ENCODE results near the gene CDH13.

Gene CDH13

GRCh38 chr16:83706394-83706793 is 1079.6 kb downstream of the CDH13 start:
- H3K4me3 ChIP-seq (ENCODE audit: low read length), result no peak overlapping the region
- TF ChIP-seq ZNF274 (IDR thresholded peaks at IDR 0.05; ENCODE audit: low read depth, low read length), result no peak

GRCh38 chr16:83711069-83711468 is 1084.3 kb downstream of the CDH13 start:
- no peak for TF ChIP-seq ZNF274 (IDR thresholded peaks at IDR 0.05; ENCODE audit: low read depth, low read length)
- H3K4me3 ChIP-seq (ENCODE audit: low read length), result no peak overlapping the region

GRCh38 chr16:83713597-83713996 is 1086.8 kb downstream of the CDH13 start:
- no peak overlapping the region for H3K4me3 ChIP-seq (ENCODE audit: low read length)
- no peak for TF ChIP-seq ZNF274 (IDR thresholded peaks at IDR 0.05; ENCODE audit: low read depth, low read length)

DNA sequence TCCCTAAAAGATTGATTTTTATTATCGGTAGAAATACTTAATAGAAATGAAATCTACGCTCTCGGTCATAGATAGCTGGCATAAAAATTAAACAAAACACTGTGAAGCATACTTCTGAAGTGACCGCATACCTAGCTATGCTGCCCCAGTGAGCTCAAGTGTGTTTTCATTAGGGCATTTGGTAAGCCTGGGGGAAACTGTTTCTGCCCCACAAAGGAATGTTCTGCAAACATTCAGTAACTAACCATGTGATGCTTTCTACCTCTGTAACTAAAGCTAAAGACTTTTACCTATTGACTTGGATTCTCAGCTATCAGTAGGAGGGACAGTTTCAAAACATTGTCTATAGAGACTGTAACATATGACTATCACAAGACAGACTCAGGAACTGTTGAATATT is 1087.5 kb downstream of the CDH13 start:
- no peak overlapping the region for H3K4me3 ChIP-seq (ENCODE audit: low read length)

DNA sequence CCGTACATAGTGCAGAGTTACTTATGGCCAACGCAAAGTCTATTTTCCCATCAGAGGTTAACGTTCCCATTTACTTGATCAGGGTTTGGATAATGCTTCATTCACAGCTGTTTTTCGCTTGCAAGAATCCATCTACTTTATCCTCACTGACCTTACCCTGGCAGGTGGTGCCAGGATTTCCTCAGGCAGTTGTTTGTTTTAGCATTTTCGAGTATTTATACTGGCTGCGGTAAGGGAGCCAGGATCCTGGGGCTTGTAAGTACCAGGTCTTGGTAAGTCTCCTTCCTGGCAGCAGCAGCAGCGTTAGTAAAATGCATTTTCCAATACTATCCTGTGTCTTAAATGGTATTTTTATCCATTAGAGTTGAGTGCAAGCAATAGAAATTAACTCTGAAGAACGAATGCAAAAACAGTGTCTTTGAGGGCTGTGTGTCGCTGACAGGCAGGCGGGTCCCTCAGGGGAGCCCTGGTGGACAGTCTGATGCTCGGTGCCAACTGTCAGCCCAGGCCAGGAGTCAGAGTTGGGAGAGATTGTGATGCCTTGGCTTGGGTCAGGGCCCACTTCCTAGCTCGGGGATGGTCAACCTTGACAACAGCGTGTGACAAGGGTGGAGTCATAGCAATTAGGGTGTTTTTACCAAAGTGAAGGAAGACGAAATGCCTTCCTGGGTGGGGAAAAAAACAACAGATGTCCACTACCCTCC is 1088.6 kb downstream of the CDH13 start:
- H3K4me3 ChIP-seq (ENCODE audit: low read length), result no peak overlapping the region
- no peak for TF ChIP-seq ZNF274 (IDR thresholded peaks at IDR 0.05; ENCODE audit: low read depth, low read length)

More for the DNA sequence above, 1087.5 kb downstream of the CDH13 start:
- no peak for TF ChIP-seq ZNF274 (IDR thresholded peaks at IDR 0.05; ENCODE audit: low read depth, low read length)

- no peak for TF ChIP-seq ZNF274 (IDR thresholded peaks at IDR 0.05; ENCODE audit: low read depth, low read length)
- H3K4me3 ChIP-seq (ENCODE audit: low read length), result no peak overlapping the region
These were observed 1090.5 kb downstream of the CDH13 start for GRCh38 chr16:83717308-83717707.

GRCh38 chr16:83717814-83718213 is 1091.0 kb downstream of the CDH13 start:
- no peak for TF ChIP-seq ZNF274 (IDR thresholded peaks at IDR 0.05; ENCODE audit: low read depth, low read length)

GRCh38 chr16:83720213-83720612 is 1093.4 kb downstream of the CDH13 start:
- no peak overlapping the region for H3K4me3 ChIP-seq (ENCODE audit: low read length)
- TF ChIP-seq ZNF274 (IDR thresholded peaks at IDR 0.05; ENCODE audit: low read depth, low read length), result no peak

More at GRCh38 chr16:83717814-83718213, 1091.0 kb downstream of the CDH13 start:
- no peak overlapping the region for H3K4me3 ChIP-seq (ENCODE audit: low read length)

GRCh38 chr16:83720981-83721380 is 1094.2 kb downstream of the CDH13 start:
- TF ChIP-seq ZNF274 (IDR thresholded peaks at IDR 0.05; ENCODE audit: low read depth, low read length), result no peak
- no peak overlapping the region for H3K4me3 ChIP-seq (ENCODE audit: low read length)

GRCh38 chr16:83721676-83722075 is 1094.9 kb downstream of the CDH13 start:
- TF ChIP-seq ZNF274 (IDR thresholded peaks at IDR 0.05; ENCODE audit: low read depth, low read length), result no peak
- no peak overlapping the region for H3K4me3 ChIP-seq (ENCODE audit: low read length)

GRCh38 chr16:83722456-83723183 is 1095.9 kb downstream of the CDH13 start:
- no peak overlapping the region for H3K4me3 ChIP-seq (ENCODE audit: low read length)
- no peak for TF ChIP-seq ZNF274 (IDR thresholded peaks at IDR 0.05; ENCODE audit: low read depth, low read length)

- no peak for TF ChIP-seq ZNF274 (IDR thresholded peaks at IDR 0.05; ENCODE audit: low read depth, low read length)
These were observed 1096.5 kb downstream of the CDH13 start for GRCh38 chr16:83723244-83723643.

DNA sequence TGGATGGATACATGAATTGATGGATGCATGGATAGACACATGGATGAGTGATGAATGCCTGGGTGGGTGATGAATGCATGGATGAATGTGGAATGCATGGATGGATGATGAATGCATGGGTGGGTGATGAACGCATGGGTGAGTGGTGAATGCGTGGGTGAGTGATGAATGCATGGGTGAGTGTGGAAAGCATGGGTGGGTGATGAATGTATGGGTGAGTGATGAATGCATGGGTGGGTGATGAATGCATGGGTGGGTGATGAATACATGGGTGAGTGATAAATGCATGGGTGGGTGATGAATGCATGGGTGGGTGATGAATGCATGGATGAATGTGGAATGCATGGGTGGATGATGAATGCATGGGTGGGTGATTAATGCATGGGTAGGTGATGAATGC is 1097.1 kb downstream of the CDH13 start:
- H3K4me3 ChIP-seq (ENCODE audit: low read length), result no peak overlapping the region
- TF ChIP-seq ZNF274 (IDR thresholded peaks at IDR 0.05; ENCODE audit: low read depth, low read length), result no peak

More at GRCh38 chr16:83723244-83723643, 1096.5 kb downstream of the CDH13 start:
- H3K4me3 ChIP-seq (ENCODE audit: low read length), result no peak overlapping the region

GRCh38 chr16:83724585-83724984 is 1097.8 kb downstream of the CDH13 start:
- no peak for TF ChIP-seq ZNF274 (IDR thresholded peaks at IDR 0.05; ENCODE audit: low read depth, low read length)

DNA sequence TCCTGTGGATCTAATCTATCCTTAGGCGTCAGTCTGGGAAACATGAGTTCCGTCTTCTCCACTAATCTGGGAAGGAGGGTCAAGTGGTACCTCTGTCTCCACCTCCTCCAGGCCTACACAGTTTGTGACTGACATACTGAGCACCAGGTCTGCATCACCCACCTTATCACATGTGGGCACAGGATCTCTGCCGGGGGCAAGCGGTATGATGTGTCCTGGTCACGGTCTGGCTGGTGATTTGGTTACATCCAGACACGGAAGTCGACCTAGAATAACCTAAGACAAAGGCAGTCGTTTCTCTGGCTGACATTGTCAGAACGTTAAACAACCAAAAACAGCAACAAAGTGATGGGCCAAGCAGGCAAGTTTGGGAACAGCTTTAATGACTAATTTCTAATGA is 1098.5 kb downstream of the CDH13 start:
- no peak overlapping the region for H3K4me3 ChIP-seq (ENCODE audit: low read length)
- TF ChIP-seq ZNF274 (IDR thresholded peaks at IDR 0.05; ENCODE audit: low read depth, low read length), result no peak

More at GRCh38 chr16:83724585-83724984, 1097.8 kb downstream of the CDH13 start:
- H3K4me3 ChIP-seq (ENCODE audit: low read length), result no peak overlapping the region
